Lower lobe of right lung (tissue), 2 donors: Measurements from ENCODE around the gene ZNF548. TPM values are rescaled to one million over a fixed set of nuclear protein-coding genes. Genes with fewer than 3 reads are reported as not detected.

Source experiments
- ATAC-seq, 2 donors: fragments of 200-7000 bp; cut with Tn5 transposase; one replicate each; pipeline ENCODE4 v1.9.1; 2020 to 2022; ENCODE audit warnings: mild to moderate bottlenecking in 2 of 2, moderate library complexity in 2 of 2
- DNase-seq: peaks from one replicate; pipeline ENCODE4 v3.0.0-alpha.2; 2020
- H3K27ac ChIP-seq: fragments of 200-600 bp; one replicate; pipeline ENCODE4 v1.8.0; 2022
- H3K27me3 ChIP-seq: fragments of 200-600 bp; one replicate; pipeline ENCODE4 v1.8.0; 2022; ENCODE audit warnings: low read depth
- H3K36me3 ChIP-seq: fragments of 200-600 bp; one replicate; pipeline ENCODE4 v1.8.0; 2022; ENCODE audit warnings: mild to moderate bottlenecking
- H3K4me1 ChIP-seq: fragments of 200-600 bp; one replicate; pipeline ENCODE4 v1.8.0; 2022
- H3K4me3 ChIP-seq: fragments of 200-600 bp; one replicate; pipeline ENCODE4 v1.8.0; 2022; ENCODE audit warnings: mild to moderate bottlenecking
- H3K9me3 ChIP-seq: fragments of 200-600 bp; one replicate; pipeline ENCODE4 v1.8.0; 2022
- CTCF ChIP-seq: fragments of 200-600 bp; IDR thresholded peaks from one replicate; pipeline ENCODE4 v1.8.0; 2022; ENCODE audit warnings: antibody characterized with exemption, mild to moderate bottlenecking
- intact Hi-C: fragments of 100-400 bp; cut with DNase I; formaldehyde crosslinking; loops from one replicate; pipeline ENCODE4 v1.11.0; 2022
- total RNA-seq: library from RNA; stranded (reverse); fragmentation: NEBNext Ultra II Directional; extraction: Animal tissue kit (Norgen Biotek cat#: 25700); gene quantifications from one replicate; pipeline ENCODE4 v1.2.1, GENCODE V29; 2021
- donor health status: DM: no; HTN: yes; CAD: no; lungs with severe emphysema.

Gene ZNF548
- total RNA-seq, 1 donor from 2014 or later, result 19.6 TPM

- intact Hi-C loops, result no loop called here
- DNase-seq, result no peak
- Histone ChIP-seq H3K27ac (no peak overlapping the region), H3K36me3 (peaks cover 13% of the 10 kb centered on the region), H3K4me3 (no peak overlapping the region), H3K27me3 (no peaks in the 10 kb centered on the region), H3K4me1 (no peaks in the 10 kb centered on the region), H3K9me3 (peaks cover 25% of the 10 kb centered on the region)
- ATAC-seq, result no peak
- no peak for TF ChIP-seq CTCF
Measured at GRCh38 chr19:57403737-57404563, 14.3 kb downstream of the ZNF548 start.

- ATAC-seq (peak; percentile 67 to 79), DNase-seq (peak; percentile 62)
- H3K9me3 ChIP-seq, result peaks cover 6% of the 10 kb centered on the region
- H3K27ac ChIP-seq, result no peak overlapping the region
- no peaks in the 10 kb centered on the region for H3K27me3 ChIP-seq
- H3K4me3 ChIP-seq, result no peak overlapping the region
- peak; percentile 70 for TF ChIP-seq CTCF
- intact Hi-C loops, result no loop called here
- H3K36me3 ChIP-seq, result no peaks in the 10 kb centered on the region
- H3K4me1 ChIP-seq, result peaks cover 7% of the 10 kb centered on the region
Measured at GRCh38 chr19:57406516-57407123, 17.0 kb downstream of the ZNF548 start.

GRCh38 chr19:57410877-57411671 lies 21.4 kb downstream of the ZNF548 start, which contains the start of gene ZNF17:
TSS of gene ZNF17 (plus strand) at chr19:57411161. CDS start at chr19:57413616, 2,455 bp downstream.
- Histone ChIP-seq H3K36me3 (peaks cover 21% of the 10 kb centered on the region), H3K4me3 (peak within 1 kb of the TSS; percentile 93), H3K9me3 (no peaks in the 10 kb centered on the region), H3K27ac (peak within 1 kb of the TSS; percentile 79), H3K27me3 (no peaks in the 10 kb centered on the region), H3K4me1 (peaks cover 16% of the 10 kb centered on the region)
- no peak for TF ChIP-seq CTCF
- ATAC-seq, result peak; percentile 100
- intact Hi-C loops, result no loop called here
- DNase-seq, result peak; percentile 97

- H3K4me1 ChIP-seq, result no peaks in the 10 kb centered on the region
- H3K9me3 ChIP-seq, result peaks cover 80% of the 10 kb centered on the region
- ATAC-seq, result no peak
Measured at GRCh38 chr19:57419439-57419838, 29.8 kb downstream of the ZNF548 start.

More at GRCh38 chr19:57419439-57419838, 29.8 kb downstream of the ZNF548 start:
- Histone ChIP-seq H3K36me3 (peaks cover 46% of the 10 kb centered on the region), H3K4me3 (no peak overlapping the region), H3K27ac (no peak overlapping the region), H3K27me3 (no peaks in the 10 kb centered on the region)
- intact Hi-C loops, result no loop called here
- DNase-seq, result no peak
- TF ChIP-seq CTCF, result no peak
